Posterior vena cava (tissue), 2 donors: ENCODE results near the gene DRC3. TPM values are rescaled to one million over a fixed set of nuclear protein-coding genes. Genes with fewer than 3 reads are reported as not detected.
A peak's percentile ranks its signal among the peaks of the same experiment; 100 is the strongest.

Experiments
- DNase-seq: peaks from one replicate; pipeline ENCODE4 v3.0.0-alpha.2; 2020; ENCODE audit warnings: low spot score
- intact Hi-C, 2 donors: fragments of 100-400 bp; cut with DNase I; formaldehyde crosslinking; loops; one replicate each; pipeline versions ENCODE4 v1.14.1 to v1.14.2; 2022 to 2023
- total RNA-seq, 2 donors: library from RNA; stranded (reverse); fragmentation: NEBNext Ultra II Directional; extraction: Animal tissue kit (Norgen Biotek cat#: 25700); gene quantifications; one replicate each; pipeline ENCODE4 v1.2.1, GENCODE V29; 2021
- donor health status: DM: yes; HTN: yes; CAD: no.
- donor health status: DM: yes; HTN: yes; CAD: no.

Gene DRC3
- total RNA-seq, 2 donors from 2014 or later, result 1.1 to 2.4 TPM

DNA sequence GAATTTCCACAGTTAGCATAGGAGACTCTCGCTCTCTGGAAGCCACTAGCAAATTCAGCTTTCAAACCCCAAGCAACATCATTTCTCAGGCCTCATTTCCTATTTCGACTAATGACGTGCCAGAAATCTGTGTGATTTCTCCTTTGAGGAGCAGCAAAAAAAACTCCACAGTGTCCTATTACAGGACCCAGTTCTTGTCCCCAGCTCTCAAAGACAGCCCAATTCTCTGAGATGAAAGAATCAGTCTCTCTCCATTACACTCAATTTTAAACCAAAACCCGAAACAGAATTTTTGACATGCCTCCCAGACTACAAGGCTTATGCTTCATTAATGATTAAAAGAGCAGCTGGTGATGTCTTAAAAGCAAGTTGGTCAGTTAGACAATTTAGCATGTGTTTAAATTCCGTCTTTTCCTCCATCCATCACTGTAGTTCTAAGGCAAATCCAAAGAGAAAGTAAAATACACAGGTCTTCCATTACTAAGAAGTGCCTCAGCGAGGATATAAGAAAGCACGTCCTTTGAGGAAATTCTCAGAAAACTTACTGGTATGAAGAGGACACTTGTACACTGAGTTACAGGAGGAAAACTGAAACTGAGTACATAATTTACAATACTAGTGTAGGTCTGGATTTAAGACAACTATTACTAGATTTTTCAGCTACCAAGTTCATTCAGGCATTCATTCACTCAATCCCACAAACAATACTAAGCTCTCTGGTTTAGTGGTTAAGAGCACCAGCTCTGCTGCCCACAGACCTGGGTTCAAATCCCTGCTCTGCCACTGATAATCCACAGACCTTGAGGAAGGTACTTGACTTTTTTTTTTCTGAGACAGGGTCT is 12.9 kb upstream of the DRC3 start:
- intact Hi-C loops, result no loop called here
- no peak for DNase-seq

DNA sequence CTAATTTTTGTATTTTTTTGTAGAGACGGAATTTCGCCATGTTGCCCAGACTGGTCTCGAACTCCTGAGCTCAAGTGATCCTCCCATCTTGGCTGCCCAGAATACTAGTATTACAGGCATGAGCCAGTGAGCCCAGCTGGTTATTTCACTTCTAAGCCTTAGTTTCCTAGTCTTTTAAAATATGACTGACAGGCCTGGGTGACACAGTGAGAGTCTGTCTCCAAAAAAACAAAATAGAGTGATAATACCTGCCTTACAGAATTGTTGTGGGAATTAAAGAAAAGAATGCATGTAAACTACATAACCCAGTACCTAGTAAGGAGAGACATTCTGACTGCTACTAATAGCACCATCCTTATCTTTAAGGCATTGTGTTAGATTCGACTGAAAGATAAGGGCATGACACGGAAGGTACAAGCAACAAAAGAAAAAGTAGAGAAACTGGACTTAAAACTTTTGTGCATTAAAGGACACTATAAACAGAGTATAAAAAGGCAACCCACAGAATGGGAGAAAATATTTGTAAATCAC is 12.1 kb upstream of the DRC3 start:
- DNase-seq, result no peak
- intact Hi-C loops, result no loop called here

DNA sequence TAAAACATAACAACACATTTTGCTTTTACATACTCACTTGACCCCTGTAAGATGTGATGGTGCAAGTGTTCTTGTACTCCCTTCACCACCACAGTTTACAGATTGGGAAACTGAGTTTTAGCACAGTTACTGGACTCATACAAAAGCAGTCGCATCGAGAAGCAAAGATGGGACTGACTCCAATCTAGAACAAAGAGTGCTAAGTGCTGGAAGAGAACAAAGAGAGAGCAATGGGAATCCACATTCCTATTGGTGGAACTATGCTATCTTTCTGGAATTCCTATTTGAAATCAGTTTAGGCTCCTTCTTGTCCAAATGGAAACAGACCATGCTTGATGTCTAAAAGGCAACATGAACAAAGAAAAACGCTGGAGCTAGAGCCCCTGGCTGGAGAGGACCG is 9.6 kb upstream of the DRC3 start:
- DNase-seq, result no peak

DNA sequence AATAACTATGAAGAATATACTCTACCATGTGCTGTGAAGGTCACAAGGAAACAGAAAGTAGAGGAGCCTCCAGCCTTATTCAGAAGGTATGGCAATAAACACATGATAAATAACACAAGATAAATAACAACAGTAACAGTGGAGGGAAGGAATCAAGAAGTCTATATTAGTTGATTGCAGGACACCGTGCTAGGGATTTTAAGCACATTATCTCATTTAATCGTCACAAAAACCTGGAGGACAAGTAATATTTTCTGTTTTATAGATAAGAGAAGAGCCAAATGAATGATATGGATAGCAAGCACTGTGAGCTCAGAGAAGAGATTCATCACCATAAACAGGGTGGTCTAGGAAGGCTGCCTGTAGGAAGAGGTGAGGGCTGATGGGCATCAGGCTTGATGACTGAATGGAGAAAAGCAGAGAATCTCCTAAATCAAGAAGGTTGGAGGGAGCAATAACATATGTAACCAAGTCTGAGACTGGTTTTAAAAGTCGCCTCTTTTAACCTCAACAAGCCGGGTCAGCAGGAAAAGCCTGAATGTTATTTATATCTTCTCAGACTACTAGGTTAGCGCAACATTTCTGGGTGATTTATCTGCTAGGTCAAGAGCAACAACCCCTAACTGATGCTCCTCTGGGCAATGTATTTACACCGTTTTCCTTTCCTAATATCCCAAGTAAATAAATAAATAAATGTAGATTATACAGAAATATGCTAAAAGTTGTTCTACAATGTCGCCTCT is 8.8 kb upstream of the DRC3 start:
- no peak for DNase-seq
- intact Hi-C loops, result no loop called here

More for the DNA sequence above, 9.6 kb upstream of the DRC3 start:
- intact Hi-C loops, result no loop called here

DNA sequence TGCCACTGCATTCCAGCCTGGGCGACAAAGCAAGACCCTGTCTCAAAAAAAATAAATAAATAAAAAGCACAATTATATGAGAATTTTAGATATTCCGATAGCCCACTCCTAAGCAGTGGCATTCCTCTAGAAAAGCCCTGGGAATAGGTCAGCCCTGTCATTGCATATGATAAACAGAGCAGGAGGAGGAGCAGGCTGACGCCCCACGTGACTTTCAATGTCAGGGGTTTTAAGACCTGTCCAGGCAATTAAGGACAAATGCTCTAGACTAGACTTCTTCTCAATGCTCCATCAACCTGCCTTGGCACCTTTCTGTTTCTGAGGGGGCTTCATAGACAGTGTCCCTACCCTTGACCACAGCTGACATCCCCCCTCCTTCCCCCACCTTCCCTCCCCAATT is 8.0 kb upstream of the DRC3 start:
- no peak for DNase-seq
- intact Hi-C loops, result no loop called here

DNA sequence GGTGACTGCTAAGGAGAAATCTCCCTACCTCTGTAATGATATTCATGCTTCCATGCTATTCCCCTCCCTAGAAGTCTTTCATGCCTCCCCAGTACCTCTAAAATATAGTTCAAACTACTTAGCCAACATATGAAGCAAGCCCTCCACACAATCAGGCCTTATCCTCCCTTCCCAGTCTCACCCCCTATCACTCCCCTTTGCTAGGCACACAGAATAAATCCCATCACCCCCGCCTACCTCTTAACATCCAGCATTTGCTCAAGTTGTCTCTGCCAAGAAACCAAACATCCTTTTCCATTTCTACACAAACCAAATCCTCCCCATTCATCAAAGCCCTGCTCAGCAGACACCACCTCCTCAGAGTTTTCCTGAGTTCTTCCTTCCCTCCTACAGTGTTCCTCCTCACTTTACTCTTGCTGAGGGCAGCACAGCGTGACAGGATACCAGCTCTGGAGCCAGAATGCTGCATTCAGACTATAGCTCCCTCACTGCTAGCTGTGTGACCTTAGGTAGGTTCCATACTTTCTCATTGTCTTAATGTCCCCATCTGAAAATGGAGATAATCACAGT is 7.4 kb upstream of the DRC3 start:
- intact Hi-C loops, result no loop called here
- DNase-seq, result no peak

DNA sequence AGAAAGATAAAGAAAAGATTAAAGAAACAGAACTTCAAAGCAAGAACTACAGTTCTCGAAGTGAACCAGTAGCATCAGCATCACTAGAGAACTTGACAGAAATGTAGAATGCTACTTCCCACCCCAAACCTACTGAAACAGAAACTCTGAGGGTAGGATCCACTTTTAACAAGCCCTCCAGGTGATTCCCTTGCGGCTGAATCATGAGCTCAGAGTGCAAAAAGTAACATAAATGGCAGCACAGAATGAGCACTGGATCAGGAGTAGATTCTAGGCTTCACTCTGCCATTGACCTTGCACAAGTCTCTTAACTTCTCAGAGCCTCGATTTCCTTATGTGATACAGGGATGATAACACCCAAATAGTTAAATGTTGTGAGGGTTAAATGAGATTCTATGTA is 6.3 kb upstream of the DRC3 start:
- DNase-seq, result no peak
- intact Hi-C loops, result no loop called here

DNA sequence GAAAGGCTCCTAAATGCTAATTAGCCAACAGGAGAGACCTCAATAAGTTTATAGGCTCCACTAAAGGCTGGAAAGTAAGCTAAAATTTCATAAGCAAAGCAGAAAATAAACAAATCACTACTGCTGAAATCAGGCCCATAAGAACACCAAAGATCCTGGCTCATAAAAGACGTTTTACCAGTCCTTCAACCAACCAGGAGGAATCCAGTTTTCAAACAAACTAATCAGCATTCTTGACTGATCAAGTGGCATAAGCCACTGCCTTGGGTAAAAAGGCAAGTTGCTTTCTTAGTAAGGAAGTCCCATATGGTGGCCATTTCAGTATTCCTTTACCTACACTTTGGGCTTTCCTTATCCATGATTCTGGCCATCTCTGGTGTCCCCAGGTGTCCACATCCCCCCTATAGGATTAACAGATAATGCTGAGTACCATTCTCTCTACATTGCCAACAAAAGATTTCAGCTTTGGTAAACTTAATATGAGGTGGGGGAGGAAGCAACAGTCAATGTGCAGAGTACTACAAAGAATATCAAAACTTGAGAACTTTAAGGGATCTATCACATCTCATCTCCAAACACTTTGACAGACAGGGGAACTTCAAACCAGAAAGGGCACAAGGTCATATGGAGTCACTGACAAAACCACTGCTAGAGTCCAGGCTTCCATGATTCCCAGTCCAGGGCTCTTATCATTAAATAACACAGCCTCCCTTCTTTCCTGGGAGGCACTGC is 1.8 kb upstream of the DRC3 start:
- intact Hi-C loops, result no loop called here
- DNase-seq, result no peak

DNA sequence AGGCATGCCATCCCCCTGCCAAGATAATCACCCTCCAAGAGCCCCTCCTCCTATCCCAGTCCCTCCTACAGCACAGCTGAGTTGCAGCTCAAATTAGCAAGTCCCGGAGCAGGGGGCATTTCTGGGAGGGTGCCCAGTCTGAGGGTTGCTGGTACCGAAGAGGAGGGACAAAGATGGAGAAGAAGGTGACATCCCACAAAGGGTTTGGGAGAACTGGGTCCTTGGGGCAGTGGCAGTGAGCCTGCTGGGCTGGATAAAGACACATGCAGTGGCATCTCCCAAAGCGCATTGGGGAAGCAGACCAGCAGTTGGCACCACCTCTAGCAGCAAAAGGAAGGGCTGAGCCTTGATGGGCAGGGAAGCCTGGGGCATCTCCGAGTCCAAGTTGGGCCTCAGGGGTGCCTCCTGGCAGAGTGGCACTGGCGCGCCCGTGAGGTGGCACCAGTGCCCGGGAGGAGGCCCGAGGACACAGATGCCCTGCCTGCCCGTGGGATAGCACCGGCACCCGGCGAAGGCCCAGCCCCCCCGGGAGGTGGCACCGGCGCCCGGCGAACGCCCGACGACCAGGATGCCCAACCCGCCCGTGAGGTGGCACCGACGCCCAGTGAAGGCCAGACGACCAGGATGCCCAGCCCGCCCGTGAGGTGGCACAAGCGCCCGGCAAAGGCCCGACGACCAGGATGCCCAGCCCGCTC is 1.1 kb upstream of the DRC3 start:
- peak; percentile 87 for DNase-seq
- intact Hi-C loops, result no loop called here

DNA sequence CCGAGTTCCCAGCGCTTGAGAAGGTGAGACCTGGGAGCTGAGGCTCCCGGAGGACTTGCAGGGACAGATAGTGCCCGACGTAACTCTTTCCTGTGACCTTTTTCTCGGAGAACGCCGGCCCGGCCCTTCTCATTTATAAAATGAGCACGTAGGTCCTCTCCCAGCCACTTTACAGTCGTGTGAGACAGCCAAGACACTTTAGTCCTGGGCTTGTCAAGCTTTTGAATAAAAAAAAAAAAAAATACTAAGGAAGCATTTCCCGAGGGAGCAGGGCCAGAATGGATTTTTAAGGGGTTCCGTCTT is 241 bp downstream of the DRC3 start:
- intact Hi-C loops, result no loop called here
- DNase-seq, result no peak

DNA sequence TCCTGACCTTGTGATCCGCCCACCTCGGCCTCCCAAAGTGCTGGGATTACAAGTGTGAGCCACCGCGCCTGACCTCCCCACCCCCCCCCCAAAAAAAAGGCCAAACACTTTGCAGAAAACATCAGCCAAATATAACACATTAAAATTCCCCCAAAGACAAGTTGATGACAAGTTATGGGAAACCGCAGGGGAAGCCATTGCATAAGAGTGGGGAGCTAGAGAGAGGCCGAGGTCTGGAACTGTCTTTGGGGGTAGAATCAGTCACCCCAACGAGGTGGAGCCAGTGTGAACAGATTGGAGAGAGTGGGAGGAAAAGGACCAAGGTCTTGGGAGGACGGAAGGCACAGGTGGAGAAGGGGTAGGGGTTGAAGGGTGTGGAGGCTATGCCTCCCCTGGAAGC is 2.8 kb downstream of the DRC3 start:
- intact Hi-C loops, result no loop called here
- DNase-seq, result peak; percentile 17

DNA sequence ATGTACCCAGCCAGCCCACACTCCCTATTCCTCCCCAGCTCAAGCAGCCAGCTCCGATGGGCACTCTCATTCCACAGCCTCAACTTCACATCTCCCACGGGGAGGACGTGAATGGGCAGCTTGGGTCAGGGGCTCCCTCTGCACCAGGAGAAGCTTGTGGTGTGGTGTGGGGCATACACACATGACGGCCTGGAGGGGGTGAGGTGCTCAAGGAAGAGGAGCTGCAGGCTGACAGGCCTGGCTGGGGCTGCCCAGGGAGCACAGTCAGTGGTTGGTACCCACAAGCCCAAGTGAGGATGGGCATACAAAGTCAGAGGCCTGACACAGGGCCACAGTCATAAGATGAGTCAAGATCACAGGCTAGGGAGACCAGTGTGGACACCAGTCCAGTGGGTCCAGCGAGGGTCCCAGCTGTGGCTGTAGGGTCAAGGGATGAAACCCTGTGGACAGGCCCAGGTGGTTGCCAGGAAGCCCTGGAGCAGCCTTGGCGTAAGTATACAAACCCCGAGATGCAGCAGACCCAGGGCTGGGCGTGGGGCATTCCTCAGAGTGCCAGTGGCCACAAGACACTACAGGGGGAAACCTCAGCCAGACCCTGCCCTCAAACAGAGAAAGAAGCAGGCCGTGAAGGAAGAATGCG is 4.4 kb downstream of the DRC3 start:
- DNase-seq, result no peak
- intact Hi-C loops, result no loop called here

DNA sequence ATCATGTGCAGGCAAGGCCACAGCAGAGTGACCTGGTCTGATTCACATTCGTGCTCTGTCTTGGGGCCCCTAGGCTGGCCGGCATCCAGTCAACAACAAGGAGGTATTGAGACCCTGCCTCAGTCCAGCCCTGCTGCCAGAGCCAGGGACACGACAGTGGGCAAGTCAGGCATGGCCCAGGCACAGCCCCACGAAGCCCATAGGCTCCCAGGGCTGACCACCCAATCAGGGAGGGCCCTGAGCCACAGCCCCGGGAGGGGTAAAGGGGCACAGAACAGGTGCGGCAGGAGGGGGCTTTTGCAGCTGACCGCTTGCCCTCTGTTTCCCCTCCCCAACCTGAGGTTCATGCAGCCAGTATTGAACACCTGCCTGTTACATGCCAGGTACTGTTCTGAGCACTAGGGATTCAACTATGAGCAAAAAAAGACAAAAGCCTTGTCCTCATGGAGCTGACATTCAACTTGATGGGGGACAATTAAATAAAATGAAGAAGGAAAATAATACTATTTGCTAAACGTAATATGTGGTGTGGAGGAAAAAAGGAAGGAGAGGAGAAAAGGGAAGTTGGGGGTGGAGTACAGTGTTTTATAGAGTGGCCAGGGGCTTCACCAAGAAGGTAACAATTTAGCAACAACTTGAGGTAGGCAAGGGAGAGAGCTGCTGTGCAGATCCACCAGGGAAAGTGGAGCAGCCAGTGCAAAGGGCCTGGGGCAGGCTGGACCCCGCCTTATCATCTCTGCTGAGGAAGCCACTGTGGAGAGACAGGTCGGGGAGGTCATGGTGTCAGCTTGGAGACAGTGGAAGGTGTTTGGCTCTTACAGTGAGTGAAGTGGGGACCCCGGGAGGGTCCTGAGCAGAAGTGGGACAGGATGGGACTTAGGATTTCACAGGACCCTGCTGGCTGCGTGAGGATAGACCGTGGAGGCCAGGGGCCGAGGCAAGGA is 6.1 kb downstream of the DRC3 start:
- intact Hi-C loops, result no loop called here
- no peak for DNase-seq

DNA sequence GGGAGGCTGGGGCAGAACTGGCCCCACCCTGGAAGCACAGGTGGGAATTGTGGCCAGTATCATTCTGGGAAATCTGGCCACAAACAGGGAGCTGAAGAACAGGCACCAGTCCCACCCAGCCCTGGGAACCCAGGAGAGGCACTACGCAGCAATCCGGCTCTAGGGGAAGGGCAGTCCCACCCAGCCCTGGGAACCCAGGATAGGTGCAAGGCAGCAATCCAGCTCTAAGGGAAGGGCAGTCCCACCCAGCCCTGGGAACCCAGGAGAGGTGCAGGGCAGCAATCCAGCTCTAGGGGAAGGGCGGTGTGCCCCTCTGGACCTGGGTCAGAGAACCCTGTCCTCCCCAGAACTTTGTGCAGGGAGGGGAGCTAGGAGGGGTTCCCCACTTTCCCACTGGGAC is 7.1 kb downstream of the DRC3 start:
- intact Hi-C loops, result no loop called here

DNA sequence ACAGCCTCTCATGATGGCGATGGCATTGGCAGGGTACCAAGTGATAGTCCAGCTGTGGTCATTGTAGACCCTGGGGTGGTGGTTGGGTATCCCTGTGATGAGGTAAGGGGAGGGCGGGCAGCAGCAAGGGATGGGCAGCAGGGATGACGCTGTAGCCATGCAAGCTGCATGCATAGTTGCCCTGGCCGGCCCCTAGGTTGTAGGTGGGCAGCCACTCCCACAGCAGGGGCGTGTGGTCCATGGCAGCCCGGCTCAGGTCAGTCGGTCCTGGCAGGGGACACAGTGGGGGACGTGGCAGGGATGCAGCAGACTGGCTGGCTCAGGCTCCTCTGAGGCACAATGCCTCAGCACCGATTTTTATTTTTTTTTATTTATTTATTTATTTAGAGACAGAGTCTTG is 8.7 kb downstream of the DRC3 start:
- no peak for DNase-seq
- intact Hi-C loops, result no loop called here

More for the DNA sequence above, 7.1 kb downstream of the DRC3 start:
- DNase-seq, result no peak

DNA sequence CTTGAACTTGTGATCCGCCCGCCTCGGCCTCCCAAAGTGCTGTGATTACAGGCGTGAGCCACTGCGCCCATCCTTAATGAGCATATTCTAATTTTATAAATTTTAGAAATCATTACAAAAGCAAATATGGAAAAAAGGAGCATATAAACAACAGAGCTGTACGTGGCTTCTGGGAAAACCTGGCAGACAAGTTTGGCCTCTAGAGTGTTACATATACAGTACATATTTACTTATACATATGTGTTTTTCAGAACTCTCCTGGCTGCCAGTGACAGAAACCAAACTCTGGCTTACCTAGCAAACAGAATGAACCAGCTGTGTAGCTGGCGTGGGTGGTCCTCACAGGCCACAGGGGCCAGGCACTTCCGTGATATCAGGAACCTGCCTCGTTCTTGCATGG is 10.1 kb downstream of the DRC3 start:
- intact Hi-C loops, result no loop called here
- no peak for DNase-seq

DNA sequence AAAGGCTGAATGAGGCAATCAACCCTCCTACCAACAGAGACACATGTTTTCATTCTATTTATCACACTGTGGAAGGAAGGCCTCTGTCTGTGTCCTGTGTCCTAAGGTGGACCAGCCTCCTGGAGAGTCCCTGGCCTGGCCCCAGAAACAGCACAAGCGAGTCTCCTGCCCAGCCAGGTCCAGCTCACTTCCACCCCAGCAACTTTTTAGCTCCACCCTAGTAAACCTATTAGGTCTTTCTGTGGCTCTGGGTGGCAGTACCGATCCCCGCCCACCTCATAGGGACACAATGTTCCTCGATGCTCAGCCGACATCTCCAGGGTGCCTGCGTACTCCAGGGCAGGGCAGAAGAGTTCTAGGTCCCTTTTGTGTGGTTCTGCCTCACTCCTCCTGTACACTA is 10.7 kb downstream of the DRC3 start:
- DNase-seq, result no peak
- intact Hi-C loops, result no loop called here

DNA sequence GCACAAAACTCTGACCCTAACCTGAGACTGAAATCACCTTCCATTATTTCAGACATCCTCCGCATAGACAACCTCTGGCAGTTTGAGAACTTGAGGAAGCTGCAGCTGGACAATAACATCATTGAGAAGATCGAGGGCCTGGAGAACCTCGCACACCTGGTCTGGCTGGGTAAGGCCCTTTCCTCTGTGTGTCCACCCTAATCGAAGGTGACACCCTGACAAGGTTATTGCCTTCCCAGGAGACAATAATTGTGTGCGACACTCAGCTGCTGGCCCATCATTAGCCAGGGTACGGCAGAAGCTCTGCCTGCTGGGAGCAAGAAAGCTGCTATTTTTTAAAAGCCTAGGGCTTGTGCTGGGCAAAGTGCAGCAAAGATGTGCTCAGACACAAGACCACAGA is 11.1 kb downstream of the DRC3 start:
- no peak for DNase-seq
- intact Hi-C loops, result no loop called here
